ENCODE data around the gene TRHDE.
"Not testable (repeated sequence)": the region's sequence is repeated elsewhere in the genome, so short reads cannot be mapped to it uniquely, and the experiment has no call there.

Gene TRHDE

GRCh38 chr12:72647139-72647538 is 375.0 kb downstream of the TRHDE start:
- DNase-seq (ENCODE audit: insufficient read length) (no peak), FAIRE-seq (no peak)
- no peak for TF ChIP-seq POLR2AphosphoS5 (IDR thresholded peaks at IDR 0.05; ENCODE audit: low read depth, low read length)
- TF ChIP-seq POLR2A (IDR thresholded peaks at IDR 0.05; ENCODE audit: low read depth, low read length): no peak
- no peak for TF ChIP-seq TAF1 (IDR thresholded peaks at IDR 0.05; ENCODE audit: borderline replicate concordance, low read depth, low read length)

GRCh38 chr12:72658615-72659014 is 386.4 kb downstream of the TRHDE start:
- DNase-seq (ENCODE audit: insufficient read length): no peak
- TF ChIP-seq POLR2AphosphoS5 (IDR thresholded peaks at IDR 0.05; ENCODE audit: low read depth, low read length) (no peak), TAF1 (IDR thresholded peaks at IDR 0.05; ENCODE audit: borderline replicate concordance, low read depth, low read length) (no peak)
- no peak for FAIRE-seq

- not testable (repeated sequence) for FAIRE-seq; DNase-seq (ENCODE audit: insufficient read length)
Measured at GRCh38 chr12:72660174-72660573, 388.0 kb downstream of the TRHDE start.

DNA sequence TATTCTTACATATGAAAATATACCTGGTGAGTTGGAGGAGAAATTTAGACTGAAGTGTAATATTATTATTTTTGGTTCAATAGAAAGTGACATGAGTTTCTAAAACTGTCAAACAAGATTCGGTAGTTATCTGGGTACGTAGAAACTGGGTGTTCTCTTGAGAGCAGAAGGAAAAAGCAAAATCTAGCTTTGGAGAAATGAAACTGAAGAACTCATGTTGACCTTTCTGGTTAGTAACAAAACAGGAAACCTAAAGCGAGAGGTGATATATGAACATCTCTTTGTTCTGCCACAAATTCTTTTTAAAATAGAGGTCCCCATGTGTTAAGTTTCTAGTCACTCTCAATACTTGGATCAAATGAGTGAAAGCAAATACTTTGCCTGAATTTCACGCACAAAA is 401.7 kb downstream of the TRHDE start:
- TF ChIP-seq TAF1 (IDR thresholded peaks at IDR 0.05; ENCODE audit: borderline replicate concordance, low read depth, low read length) (no peak), POLR2A (IDR thresholded peaks at IDR 0.05; ENCODE audit: low read depth, low read length) (no peak), POLR2AphosphoS5 (IDR thresholded peaks at IDR 0.05; ENCODE audit: low read depth, low read length) (no peak)
- no peak for DNase-seq (ENCODE audit: insufficient read length)
- peak; percentile 36 for FAIRE-seq

DNA sequence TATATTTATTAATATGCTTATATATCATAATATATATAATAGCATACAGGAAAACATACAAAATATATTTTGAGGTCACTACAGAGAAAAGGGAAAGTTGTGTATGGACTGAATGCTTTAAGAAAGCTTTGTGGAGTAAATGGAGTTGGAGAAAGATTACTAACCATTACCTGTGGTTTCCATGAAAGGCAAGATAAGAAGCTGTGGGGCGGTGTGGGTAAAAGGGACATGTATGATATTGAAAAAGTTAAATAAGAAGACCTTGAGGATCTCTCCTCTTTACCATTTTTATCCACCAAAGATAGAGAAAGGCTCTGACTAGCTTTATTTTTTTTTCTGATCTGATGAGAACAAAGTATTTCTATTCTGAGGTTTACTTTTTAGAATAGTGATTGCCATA is 404.4 kb downstream of the TRHDE start:
- DNase-seq (ENCODE audit: insufficient read length): no peak
- TF ChIP-seq POLR2AphosphoS5 (IDR thresholded peaks at IDR 0.05; ENCODE audit: low read depth, low read length) (no peak), POLR2A (IDR thresholded peaks at IDR 0.05; ENCODE audit: low read depth, low read length) (no peak), TAF1 (IDR thresholded peaks at IDR 0.05; ENCODE audit: borderline replicate concordance, low read depth, low read length) (no peak)
- no peak for FAIRE-seq

- TF ChIP-seq TAF1 (IDR thresholded peaks at IDR 0.05; ENCODE audit: borderline replicate concordance, low read depth, low read length) (no peak), POLR2A (IDR thresholded peaks at IDR 0.05; ENCODE audit: low read depth, low read length) (no peak), POLR2AphosphoS5 (IDR thresholded peaks at IDR 0.05; ENCODE audit: low read depth, low read length) (no peak)
- DNase-seq (ENCODE audit: insufficient read length) (no peak), FAIRE-seq (no peak)
Measured at GRCh38 chr12:72677139-72677538, 405.0 kb downstream of the TRHDE start.

DNA sequence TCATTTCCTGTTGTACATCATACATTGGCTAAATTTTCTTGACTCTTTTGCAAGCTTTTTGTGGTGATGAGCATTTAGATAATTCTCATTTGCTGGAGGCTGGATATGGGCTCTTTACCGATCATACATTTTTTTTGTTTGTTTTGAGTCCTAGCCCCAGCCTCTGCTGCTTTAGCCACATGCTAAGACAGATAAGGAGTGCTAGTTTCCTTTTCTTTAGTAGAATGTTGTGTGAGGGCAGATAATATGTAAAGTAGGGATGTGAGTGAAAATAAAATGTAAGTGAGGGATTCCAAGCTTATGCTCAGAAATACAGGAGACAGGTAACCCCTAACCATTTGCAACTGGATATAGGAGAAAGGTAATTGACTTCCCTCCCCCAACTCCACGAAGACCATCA is 405.7 kb downstream of the TRHDE start:
- FAIRE-seq: no peak
- TF ChIP-seq TAF1 (IDR thresholded peaks at IDR 0.05; ENCODE audit: borderline replicate concordance, low read depth, low read length): no peak
- TF ChIP-seq POLR2A (IDR thresholded peaks at IDR 0.05; ENCODE audit: low read depth, low read length): no peak
- no peak for TF ChIP-seq POLR2AphosphoS5 (IDR thresholded peaks at IDR 0.05; ENCODE audit: low read depth, low read length)
- no peak for DNase-seq (ENCODE audit: insufficient read length)

GRCh38 chr12:72679147-72679757 is 407.1 kb downstream of the TRHDE start:
- no peak for DNase-seq (ENCODE audit: insufficient read length)
- FAIRE-seq: no peak
- no peak for TF ChIP-seq TAF1 (IDR thresholded peaks at IDR 0.05; ENCODE audit: borderline replicate concordance, low read depth, low read length)
- no peak for TF ChIP-seq POLR2A (IDR thresholded peaks at IDR 0.05; ENCODE audit: low read depth, low read length)
- no peak for TF ChIP-seq POLR2AphosphoS5 (IDR thresholded peaks at IDR 0.05; ENCODE audit: low read depth, low read length)

GRCh38 chr12:72681028-72681427 is 408.9 kb downstream of the TRHDE start:
- TF ChIP-seq TAF1 (IDR thresholded peaks at IDR 0.05; ENCODE audit: borderline replicate concordance, low read depth, low read length): no peak
- no peak for TF ChIP-seq POLR2A (IDR thresholded peaks at IDR 0.05; ENCODE audit: low read depth, low read length)
- no peak for TF ChIP-seq POLR2AphosphoS5 (IDR thresholded peaks at IDR 0.05; ENCODE audit: low read depth, low read length)
- FAIRE-seq (no peak), DNase-seq (ENCODE audit: insufficient read length) (no peak)

- TF ChIP-seq POLR2AphosphoS5 (IDR thresholded peaks at IDR 0.05; ENCODE audit: low read depth, low read length) (no peak), TAF1 (IDR thresholded peaks at IDR 0.05; ENCODE audit: borderline replicate concordance, low read depth, low read length) (no peak), POLR2A (IDR thresholded peaks at IDR 0.05; ENCODE audit: low read depth, low read length) (no peak)
Measured at GRCh38 chr12:72684491-72684890, 412.3 kb downstream of the TRHDE start.

GRCh38 chr12:72692338-72692737 is 420.2 kb downstream of the TRHDE start:
- no peak for DNase-seq (ENCODE audit: insufficient read length)
- FAIRE-seq: no peak
- no peak for TF ChIP-seq POLR2AphosphoS5 (IDR thresholded peaks at IDR 0.05; ENCODE audit: low read depth, low read length)

More at GRCh38 chr12:72684491-72684890, 412.3 kb downstream of the TRHDE start:
- FAIRE-seq (no peak), DNase-seq (ENCODE audit: insufficient read length) (no peak)

DNA sequence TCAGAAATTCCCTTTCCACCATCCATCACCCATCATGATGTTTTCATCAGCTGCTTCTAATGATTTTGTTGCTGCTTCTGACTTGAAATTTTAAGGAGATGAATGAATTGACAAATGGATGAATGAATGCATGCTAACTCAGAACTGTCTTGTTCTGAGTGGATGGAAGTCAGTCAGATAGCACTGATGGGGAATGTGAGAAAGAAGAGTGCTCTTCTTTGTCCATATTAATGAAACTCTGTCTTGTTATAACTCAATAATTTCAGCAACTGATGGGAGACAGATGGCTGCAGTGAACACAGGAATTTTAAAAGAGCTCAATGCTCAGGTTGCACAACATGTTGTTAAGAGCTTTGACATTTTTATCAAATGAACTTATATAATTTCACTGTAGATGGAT is 422.0 kb downstream of the TRHDE start:
- FAIRE-seq (no peak), DNase-seq (ENCODE audit: insufficient read length) (no peak)
- TF ChIP-seq POLR2AphosphoS5 (IDR thresholded peaks at IDR 0.05; ENCODE audit: low read depth, low read length): no peak
- TF ChIP-seq POLR2A (IDR thresholded peaks at IDR 0.05; ENCODE audit: low read depth, low read length): no peak
- TF ChIP-seq TAF1 (IDR thresholded peaks at IDR 0.05; ENCODE audit: borderline replicate concordance, low read depth, low read length): no peak

DNA sequence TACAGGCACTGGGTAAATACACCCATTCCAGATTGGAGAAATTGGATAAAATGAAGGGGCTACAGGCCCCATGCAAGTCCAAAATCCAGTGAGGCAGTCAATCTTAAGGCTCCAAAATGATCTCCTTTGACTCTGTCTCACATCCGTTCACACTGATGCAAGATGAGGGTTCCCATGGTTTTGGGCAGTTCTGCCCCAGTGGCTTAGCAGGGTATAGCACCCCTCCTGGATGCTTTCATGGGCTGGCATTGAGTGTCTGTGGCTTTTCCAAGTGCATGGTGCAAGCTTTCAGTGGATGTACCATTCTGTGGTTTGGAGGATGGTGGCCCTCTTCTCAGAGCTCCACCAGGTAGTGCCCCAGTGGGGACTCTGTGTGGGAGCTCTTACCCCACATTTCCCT is 427.2 kb downstream of the TRHDE start:
- DNase-seq (ENCODE audit: insufficient read length): no peak
- TF ChIP-seq POLR2AphosphoS5 (IDR thresholded peaks at IDR 0.05; ENCODE audit: low read depth, low read length) (no peak), TAF1 (IDR thresholded peaks at IDR 0.05; ENCODE audit: borderline replicate concordance, low read depth, low read length) (no peak), POLR2A (IDR thresholded peaks at IDR 0.05; ENCODE audit: low read depth, low read length) (no peak)
- FAIRE-seq: no peak

DNA sequence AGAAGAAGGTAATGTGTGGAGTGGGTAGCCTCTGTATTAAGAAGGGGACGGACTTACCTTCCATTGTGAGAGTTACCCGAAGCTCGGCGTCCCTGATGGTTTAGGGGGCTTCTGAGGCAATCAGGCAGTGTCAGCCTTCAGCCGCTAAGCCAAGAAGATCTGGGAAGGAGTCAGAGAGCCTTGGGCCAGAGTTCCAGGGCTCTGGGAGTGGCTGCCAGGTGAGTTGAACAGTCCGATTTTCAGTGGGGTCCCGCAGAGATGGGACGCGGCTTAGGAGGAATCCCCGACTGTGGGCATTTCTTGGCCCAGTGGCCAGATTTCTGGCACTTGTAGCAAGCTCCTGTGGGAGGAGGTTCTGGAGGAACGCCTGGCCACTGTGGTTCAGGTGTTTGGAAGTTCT is 439.9 kb downstream of the TRHDE start:
- not testable (repeated sequence) for FAIRE-seq; DNase-seq (ENCODE audit: insufficient read length)

Data from GM12892 (cell line).